A673 (cell line): Measurements from ENCODE around the gene AKNA. TPM values are rescaled to one million over a fixed set of nuclear protein-coding genes. Genes with fewer than 3 reads are reported as not detected.
A peak's percentile ranks its signal among the peaks of the same experiment; 100 is the strongest.

ENCODE experiments used
- BruUV-seq: library from RNA; stranded (reverse); fragments of 400-500 nt; replicated peaks from 2 replicates; lab custom pipeline; 2021; lab: Mats Ljungman, UMichigan
- CTCF ChIA-PET: fragments of 300-600 bp; sonication (Branson Sonifier 250); formaldehyde crosslinking; loops from one replicate; lab custom pipeline; 2022; ENCODE audit warnings: antibody characterized with exemption; lab: Charles Lee
- POLR2A ChIA-PET: fragments of 300-600 bp; sonication (Branson Sonifier 250); formaldehyde crosslinking; loops from one replicate; lab custom pipeline; 2022; ENCODE audit warnings: antibody characterized with exemption; ENCODE audit not compliant: low non-redundant PET; lab: Charles Lee
- DNase-seq: peaks from one replicate; pipeline ENCODE4 v3.0.0-alpha.2; 2015; ENCODE audit warnings: low spot score
- H3K27ac ChIP-seq: fragments of 200-600 bp; sonication (generic); 2 replicates; pipeline ENCODE4 v1.5.1; 2016; ENCODE audit warnings: mixed run types, low read depth, mild to moderate bottlenecking, mixed read lengths, antibody characterized with exemption, low read length; ENCODE audit not compliant: poor library complexity, severe bottlenecking
- H3K27me3 ChIP-seq: fragments of 200-600 bp; sonication (generic); replicated peaks from 2 replicates; pipeline ENCODE4 v1.6.1; 2017; ENCODE audit warnings: mixed run types, low read depth, mild to moderate bottlenecking, mixed read lengths, antibody characterized with exemption, low read length; ENCODE audit not compliant: insufficient read depth, poor library complexity
- H3K36me3 ChIP-seq: fragments of 200-600 bp; sonication (generic); 2 replicates; pipeline ENCODE4 v1.6.1; 2016; ENCODE audit warnings: mixed run types, mild to moderate bottlenecking, mixed read lengths, antibody characterized with exemption, low read length; ENCODE audit not compliant: insufficient read depth, poor library complexity, severe bottlenecking
- H3K4me1 ChIP-seq: fragments of 200-600 bp; sonication (generic); 2 replicates; pipeline ENCODE4 v1.6.1; 2017; ENCODE audit warnings: mixed run types, mild to moderate bottlenecking, mixed read lengths, antibody characterized with exemption, low read length; ENCODE audit not compliant: insufficient read depth, poor library complexity, severe bottlenecking
- H3K4me3 ChIP-seq: fragments of 200-600 bp; sonication (generic); 2 replicates; pipeline ENCODE4 v1.5.1; 2016; ENCODE audit warnings: low read depth, mixed run types, mild to moderate bottlenecking, mixed read lengths, low read length; ENCODE audit not compliant: poor library complexity, severe bottlenecking
- H3K9me3 ChIP-seq: fragments of 200-600 bp; sonication (generic); 2 replicates; pipeline ENCODE4 v1.6.1; 2016; ENCODE audit warnings: mixed run types, low read depth, mild to moderate bottlenecking, mixed read lengths, antibody characterized with exemption, low read length; ENCODE audit not compliant: poor library complexity, severe bottlenecking
- CTCF ChIP-seq: fragments of 300-800, 200-600 bp; sonication (generic); conservative IDR thresholded peaks from 2 replicates; pipeline ENCODE4 v1.5.1; 2017; ENCODE audit warnings: low read depth, mild to moderate bottlenecking, antibody characterized with exemption, low read length, moderate library complexity, mixed read lengths
- EZH2 ChIP-seq: fragments of 200-600 bp; sonication (generic); IDR thresholded peaks from 2 replicates; pipeline ENCODE4 v1.6.1; 2017; ENCODE audit warnings: borderline replicate concordance, low read depth, mild to moderate bottlenecking, mixed read lengths, antibody characterized with exemption, low read length; ENCODE audit not compliant: poor library complexity, severe bottlenecking
- intact Hi-C: fragments of 100-400 bp; cut with micrococcal nuclease; formaldehyde crosslinking; loops from one replicate; pipeline ENCODE4 v1.10.0; 2022; ENCODE audit not compliant: unreplicated experiment
- total RNA-seq: library from RNA; stranded (reverse); gene quantifications from 2 replicates; pipeline ENCODE4 v1.2.3, GENCODE V29; 2021

Gene AKNA
- total RNA-seq, 1 experiment from 2014 or later: 20.4 TPM

- no peak overlapping the region for H3K4me3 ChIP-seq
- no peak for DNase-seq
- H3K27ac ChIP-seq: no peak overlapping the region
- H3K27me3 ChIP-seq: no peaks in the 10 kb centered on the region
- H3K36me3 ChIP-seq: peaks cover 20% of the 10 kb centered on the region
- intact Hi-C loops: no loop called here
- ChIA-PET CTCF (no interaction called here), POLR2A (interaction anchor here (0.6 to 0.7 kb wide), 2 partner anchors 574 to 1500 kb away, joined by 3 to 10 read pairs; no protein-coding TSS in a partner anchor)
- BruUV-seq: no TSS peak
- H3K4me1 ChIP-seq: peaks cover 10% of the 10 kb centered on the region
- TF ChIP-seq CTCF (no peak), EZH2 (no peak)
- H3K9me3 ChIP-seq: no peaks in the 10 kb centered on the region
Observed at GRCh38 chr9:114373960-114374730, 13.6 kb downstream of the AKNA start.

GRCh38 chr9:114372921-114373448 is 14.8 kb downstream of the AKNA start:
- no peak for DNase-seq
- peaks cover 10% of the 10 kb centered on the region for H3K4me1 ChIP-seq
- no peak overlapping the region for H3K27ac ChIP-seq
- intact Hi-C loops: no loop called here
- ChIA-PET POLR2A (interaction anchor here (0.7 kb wide), 1 partner anchor 1499 kb away, joined by 10 read pairs; no protein-coding TSS in a partner anchor), CTCF (no interaction called here)
- H3K4me3 ChIP-seq: no peak overlapping the region
- H3K36me3 ChIP-seq: peaks cover 23% of the 10 kb centered on the region
- H3K9me3 ChIP-seq: no peaks in the 10 kb centered on the region
- no TSS peak for BruUV-seq
- no peak for TF ChIP-seq CTCF
- no peaks in the 10 kb centered on the region for H3K27me3 ChIP-seq

- TF ChIP-seq EZH2: no peak
- no peak for TF ChIP-seq CTCF
- intact Hi-C loops: no loop called here
- Histone ChIP-seq H3K9me3 (no peaks in the 10 kb centered on the region), H3K36me3 (peaks cover 28% of the 10 kb centered on the region), H3K27ac (peak overlapping the region; percentile 19), H3K4me3 (no peak overlapping the region), H3K27me3 (no peaks in the 10 kb centered on the region), H3K4me1 (peaks cover 10% of the 10 kb centered on the region)
- no peak for DNase-seq
- CTCF ChIA-PET: no interaction called here
- POLR2A ChIA-PET: no interaction called here
- no TSS peak for BruUV-seq
Observed at GRCh38 chr9:114371973-114372917, 15.5 kb downstream of the AKNA start.
